ENCODE measurements around the gene GRK2.

GRK2 gene

DNA sequence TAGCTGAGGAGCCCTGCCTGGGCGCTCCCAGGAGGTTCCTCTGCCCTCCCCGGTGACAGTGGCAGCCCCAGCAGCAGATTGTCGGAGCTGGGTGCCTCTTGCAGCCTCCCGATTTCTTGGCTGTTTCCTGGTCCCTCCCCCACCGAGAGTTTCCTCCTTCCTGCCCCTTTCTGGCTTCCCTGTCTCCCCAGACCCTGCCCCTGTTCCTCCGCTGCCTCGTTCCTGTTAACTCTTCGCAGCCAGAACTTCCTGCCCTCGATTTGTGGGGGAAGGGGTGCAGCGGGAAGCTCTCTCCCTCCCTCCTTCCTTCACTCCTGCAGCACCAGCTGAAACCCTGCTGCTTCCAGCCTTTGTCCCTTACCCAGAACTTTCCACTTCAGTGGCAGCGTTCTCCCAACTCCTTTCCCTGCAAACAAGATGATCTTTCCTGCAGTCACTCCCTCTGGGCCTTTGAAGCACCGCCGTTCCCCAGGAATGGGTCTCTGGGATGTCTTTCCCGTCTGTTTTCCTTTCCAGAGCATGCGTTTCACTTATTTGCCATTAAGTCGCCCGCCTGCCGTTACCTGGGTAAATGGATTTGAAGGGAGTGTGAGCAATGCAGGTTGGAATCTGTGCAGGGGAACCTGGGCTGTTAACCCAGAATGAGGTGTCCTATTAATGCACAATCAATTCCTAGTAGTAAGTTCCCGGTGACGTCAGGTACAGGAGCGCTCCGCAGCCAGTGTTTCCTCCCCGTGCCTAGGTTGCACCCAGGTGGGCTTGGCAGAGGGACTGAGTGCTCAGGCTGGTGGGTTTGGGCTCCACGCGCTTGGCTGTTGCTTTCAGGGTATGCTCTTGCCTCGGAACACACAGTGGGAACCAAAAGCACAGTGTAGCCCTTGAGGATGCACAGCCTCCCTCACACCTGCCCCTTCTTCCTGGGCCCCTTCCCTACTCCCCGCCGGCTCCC lies 4.3 kb downstream of the GRK2 start:
- no peak for DNase-seq (ENCODE audit: low read depth)

DNA sequence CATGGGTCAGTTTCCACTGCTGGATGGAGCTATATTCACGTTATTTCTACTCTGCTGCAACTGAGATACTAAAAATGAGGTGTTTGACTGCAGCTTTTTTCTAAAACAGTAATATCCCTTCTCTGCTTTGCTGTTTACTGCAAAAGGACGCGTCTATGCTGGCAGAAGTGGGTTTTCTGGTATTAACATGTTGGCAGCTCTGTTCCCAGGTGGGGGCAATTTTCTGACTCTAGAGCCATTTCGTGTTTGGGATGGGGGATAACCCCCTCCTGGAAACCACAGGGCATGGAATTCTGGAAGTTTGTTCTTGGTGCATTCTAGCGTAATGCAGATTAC lies 4.9 kb downstream of the GRK2 start:
- DNase-seq (ENCODE audit: low read depth): no peak

DNA sequence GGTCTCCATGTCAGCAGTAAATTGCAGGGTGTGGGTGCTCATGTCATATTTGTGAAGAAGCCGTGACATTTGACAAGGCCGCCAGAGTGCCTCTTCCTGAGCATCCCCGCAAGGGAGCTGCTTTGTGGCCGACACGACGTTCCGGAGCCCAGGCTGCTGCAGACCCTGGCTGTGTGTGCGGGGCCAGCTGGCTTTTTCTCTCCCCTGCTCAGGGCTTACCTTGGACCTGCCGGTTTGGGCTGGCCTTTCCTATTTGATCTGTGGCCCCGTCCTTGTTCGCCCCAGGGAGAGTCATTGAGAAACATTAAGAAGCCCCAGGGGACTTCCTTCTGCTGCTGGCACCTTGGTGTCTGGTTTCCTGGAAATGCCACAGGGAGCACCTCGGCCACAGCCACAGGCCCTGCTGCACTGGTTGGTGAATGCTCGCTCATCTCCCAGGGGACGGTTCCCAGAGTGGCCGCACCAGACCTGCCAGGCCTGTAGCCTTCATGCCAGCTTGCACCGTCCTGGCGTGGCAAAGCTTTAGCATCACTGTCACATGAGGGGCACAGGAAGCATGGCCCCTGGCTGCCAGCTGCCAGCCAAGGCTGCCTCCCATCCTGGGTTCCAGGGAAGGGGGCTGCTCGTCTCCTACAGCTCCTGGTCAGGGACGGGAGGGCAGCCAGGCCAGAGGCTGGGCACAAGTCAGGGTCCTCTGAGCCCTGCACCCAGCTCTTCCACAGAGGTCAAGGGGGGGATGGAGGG lies 5.4 kb downstream of the GRK2 start:
- no peak for DNase-seq (ENCODE audit: low read depth)

DNA sequence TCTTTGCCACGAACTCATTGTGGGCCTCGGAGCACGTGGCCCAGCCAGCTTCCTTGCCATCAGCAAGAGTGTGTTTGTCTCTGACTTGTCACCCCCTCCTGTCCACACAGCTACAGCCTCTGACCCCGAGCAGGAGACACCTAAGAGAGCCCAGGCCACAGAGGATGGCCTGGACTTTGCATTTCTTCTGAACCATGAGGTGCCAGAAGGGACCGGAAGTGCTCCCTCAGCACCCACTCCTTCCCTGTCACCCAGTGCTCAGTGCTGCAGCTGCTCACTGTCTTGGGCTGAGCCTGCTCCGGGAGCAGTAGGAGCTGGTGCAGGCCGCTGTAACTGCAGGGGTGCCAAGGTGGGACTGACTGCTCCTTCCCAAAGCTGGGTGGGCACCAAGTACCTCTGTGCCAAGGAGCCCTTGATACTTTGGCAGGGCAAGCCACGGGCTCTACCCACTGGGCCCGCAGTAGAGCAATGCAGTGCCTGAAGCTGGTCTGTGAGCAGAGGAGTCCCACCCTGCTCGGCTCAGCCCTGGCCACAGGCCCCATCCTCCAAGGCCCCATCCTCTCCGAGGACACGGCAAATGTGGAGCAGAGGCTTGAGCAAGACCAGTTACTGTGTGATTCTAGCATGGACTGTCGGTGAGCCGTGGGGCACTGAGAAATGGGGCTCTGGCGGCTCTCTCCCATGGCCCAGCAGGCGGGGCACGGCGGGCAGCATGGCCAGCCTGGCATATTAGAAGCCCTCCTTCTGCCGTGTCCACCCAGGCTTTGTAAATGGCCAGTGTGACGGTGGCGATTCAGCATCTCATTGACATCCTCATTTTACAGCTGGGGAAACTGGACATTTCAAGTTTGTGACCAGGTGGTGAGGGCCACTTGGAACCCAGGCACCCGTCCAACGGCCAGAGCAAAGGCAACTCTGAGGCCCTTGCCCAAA lies 6.3 kb downstream of the GRK2 start:
- DNase-seq (ENCODE audit: low read depth): no peak

DNA sequence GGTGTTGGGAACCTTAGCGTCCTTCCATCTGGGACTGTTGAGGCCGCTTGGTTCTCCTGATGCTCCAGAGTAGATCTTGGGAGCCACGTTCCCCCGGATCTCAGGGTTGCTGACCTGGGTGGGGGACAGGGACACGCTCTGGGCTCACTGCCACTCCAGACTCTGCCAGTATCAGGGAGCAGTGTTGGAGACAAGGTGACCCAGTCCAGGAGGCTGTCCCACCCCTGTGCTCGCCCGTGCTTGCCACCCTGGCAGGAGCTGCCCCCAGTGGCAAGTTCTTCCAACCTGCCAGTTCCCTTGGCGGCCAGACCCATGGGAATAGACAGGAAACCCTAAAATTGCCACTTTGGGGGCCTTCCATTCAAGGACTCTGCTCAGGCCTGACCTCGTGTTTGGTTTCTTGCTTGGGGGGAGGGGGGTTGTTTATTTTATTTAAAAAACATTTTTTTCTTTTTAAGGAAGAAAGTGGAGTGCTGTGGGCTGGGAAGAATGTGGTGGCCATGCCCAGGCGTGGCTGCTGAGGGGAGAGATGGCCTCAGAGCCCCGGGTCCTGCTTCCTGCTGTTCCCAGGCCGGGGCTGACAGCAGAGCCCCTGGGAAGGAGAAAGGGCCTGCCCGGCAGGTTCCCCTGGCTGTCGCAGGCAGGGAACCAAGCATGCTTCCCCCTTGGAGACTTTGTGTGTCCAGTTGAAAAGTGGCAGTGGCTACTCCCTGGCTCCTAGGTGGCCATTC lies 7.2 kb downstream of the GRK2 start:
- DNase-seq (ENCODE audit: low read depth): no peak

DNA sequence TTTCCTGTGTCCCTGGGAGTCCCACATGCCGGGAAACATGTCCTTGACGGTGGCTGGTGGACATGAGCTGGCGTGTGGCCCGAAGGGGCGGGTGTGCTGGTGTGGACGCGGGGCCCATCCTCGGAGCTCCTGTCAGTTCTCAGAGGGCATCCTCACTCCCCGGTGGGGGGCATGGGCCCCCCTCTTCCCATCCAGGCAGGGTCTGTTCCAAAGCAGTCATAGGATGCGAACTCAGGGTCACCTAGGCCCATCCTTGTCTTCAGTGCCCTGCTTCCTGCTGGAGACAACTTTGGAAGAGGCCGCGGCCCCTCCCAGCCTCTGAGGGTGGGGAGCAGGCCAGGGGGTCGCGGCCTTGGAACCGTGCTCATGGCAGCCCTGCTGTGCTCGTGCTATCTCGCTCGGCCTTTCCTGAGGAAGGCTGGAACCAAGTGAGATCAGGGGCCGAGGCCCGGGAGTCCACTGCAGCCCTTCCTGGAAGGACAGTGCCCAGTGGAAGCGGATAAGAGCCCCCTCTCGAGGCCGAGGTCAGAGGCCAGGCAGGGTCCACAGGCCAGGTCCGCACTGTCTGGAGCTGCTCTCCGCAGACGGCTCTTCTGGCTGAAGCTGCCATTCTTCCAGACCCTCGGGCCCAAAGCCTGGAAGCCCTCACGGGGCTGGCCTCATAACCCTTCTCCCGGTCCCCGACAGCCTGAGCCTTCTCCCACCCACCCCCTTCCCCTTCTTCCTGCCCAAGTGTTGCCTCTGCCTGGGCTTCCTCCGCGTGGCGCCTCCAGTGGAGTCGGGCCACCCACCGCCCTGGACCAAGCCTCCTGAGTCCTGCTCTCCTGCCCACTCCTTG lies 8.7 kb downstream of the GRK2 start:
- DNase-seq (ENCODE audit: low read depth): no peak

DNA sequence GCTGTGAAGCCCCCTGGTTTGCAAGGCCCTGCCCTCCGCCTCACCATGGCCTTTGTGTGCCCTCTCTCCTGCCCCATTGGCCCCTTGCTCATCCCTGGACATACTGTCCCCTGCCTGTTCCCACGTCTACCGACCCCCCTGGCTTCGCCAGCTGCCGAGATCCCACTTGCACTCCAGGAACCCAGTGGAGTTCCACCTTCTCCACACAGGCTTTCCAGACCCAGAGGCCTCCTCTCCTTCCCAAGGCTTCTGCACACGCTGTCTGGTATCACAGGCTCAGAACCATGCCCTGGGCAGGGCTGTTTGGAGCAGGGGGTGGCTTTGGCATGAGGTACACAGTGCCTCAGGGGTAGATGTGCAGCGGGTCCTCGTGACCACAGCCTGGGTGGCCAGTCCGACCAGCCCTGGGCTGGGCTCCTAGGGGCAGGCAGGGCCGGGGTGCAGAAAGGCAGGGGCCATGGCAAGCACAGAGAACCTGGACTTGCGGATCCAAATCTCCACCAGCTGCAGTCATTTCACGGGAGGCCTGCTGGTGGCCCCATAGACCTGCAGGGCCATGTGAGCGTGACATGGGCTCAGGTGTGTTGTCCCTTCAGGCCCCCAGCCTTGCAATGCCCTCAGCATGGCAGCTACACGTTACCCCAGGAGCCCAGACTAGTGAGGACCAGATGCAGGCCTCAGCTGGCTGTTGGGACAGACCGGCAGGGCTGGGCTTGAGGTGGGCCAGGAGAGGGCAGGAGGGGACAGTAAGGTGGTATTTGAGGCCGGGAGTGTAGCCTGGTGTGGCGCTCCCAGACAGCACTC lies 9.5 kb downstream of the GRK2 start:
- no peak for DNase-seq (ENCODE audit: low read depth)

DNA sequence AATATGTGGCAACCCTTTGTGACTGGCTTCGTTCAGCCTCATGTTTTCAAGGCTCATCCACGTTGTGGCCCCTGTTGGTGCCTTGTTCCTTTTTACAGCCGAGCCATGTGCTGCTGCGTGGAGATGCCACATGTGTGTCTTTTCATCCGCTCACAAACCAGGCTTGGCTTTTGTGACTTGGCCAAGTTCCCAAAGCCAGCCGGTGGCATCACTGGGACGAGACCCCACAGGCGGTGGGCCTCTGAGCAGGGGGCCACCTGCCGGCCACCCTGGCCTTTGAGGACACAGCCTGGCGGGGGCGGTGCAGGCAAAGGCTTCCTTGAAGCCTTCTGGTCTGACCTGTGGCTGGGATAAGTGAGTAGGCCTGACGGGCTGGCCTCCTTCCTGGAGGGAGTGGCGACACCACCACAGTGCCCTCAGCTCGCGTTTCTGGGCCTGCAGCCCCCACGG lies 10.5 kb downstream of the GRK2 start:
- DNase-seq (ENCODE audit: low read depth): no peak

DNA sequence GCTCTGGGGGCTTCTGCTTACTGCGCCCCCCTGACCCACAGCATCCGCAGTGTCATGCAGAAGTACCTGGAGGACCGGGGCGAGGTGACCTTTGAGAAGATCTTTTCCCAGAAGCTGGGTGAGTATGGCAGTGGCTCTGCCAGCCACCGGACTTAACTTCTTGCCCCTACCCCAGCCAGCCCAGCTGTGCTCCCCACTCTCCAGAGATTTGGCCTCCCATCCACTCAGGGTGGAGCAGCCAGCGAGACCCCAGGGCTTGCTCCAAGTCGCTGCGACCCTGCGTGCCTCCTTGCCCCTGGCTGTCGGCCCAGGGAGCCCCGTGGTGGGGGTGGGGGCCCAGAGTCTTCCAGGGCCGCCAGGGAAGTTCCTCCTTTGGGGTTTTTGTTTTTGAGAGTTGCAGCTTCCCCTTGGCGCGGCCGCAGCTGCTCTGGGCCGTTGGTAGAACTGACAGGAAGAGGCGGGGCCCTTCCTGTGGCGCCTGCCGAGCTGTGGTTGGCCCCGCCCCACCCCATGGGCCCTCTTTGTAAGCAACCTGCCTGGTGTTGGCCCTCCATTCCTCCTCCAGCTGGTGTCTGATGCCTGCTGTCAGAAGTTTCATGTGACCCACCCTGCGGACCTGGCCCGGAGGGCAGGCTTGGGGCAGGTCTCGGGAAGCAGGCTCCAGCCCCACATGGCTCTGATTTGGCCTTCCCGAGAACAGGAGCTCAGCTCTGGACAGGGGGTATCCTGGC lies 11.1 kb downstream of the GRK2 start:
- peak; percentile 65 for DNase-seq (ENCODE audit: low read depth)

DNA sequence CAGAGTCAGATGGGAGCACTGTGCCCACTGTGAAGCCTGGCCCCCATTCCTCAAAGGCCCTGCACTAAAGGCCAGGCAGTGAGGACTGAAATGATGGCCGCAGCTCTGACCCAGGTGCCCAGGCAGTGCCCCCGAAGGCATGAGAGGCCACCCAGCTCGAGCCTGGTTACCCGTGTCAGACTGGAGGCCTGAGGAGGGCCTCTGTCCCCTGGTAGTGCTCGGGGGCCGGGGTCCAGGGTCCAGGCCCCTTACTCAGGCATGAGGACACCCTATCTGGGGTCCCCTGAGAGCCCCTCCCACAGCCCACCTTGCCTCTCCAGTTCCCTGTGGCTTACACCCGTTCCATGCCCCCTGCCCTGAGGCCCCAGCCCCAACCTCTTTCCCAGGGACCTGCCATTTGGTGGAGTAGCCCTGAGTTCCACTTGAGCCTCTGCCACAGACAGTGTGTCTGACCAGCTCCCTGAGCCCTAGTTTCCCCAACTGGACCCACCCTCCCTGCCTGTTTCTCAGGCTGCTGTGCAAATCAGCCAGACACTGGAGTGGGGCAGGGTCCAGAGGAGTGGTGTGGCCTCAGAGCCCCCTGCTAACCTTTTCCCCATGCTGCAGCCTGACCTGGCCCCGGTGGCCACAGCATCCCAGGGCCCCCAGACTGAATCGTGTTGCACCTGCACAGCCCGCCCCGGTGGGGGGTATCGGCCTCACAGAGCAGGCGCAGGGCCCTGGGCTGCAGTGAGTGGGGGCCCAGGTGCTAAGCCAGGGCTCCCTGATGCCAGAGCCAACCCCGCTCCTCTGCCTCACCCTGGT lies 12.1 kb downstream of the GRK2 start:
- DNase-seq (ENCODE audit: low read depth): no peak

DNA sequence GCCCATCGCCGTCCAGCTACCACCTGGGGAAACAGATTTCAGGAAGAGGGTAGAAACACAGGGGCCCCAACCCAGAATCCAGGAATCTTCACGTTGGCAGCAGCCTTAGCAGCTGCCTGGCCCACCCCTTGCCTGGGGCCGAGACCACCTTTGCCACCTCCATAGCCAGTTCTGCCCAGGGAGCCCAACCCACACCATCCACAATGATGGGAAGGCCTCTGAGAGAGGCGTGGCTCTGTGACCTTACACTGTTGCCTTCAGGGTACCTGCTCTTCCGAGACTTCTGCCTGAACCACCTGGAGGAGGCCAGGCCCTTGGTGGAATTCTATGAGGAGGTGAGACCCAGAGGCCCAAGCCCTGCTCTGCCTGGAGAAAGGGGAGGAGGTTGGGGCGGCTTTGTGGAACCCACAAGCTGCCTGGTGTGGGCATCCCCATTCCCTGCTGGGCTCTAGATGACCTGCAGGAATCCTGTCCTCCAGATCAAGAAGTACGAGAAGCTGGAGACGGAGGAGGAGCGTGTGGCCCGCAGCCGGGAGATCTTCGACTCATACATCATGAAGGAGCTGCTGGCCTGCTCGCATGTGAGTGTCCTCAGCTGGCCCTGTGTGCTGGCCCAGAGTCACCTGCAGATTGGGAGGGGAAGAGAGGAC lies 12.8 kb downstream of the GRK2 start:
- DNase-seq (ENCODE audit: low read depth): no peak

DNA sequence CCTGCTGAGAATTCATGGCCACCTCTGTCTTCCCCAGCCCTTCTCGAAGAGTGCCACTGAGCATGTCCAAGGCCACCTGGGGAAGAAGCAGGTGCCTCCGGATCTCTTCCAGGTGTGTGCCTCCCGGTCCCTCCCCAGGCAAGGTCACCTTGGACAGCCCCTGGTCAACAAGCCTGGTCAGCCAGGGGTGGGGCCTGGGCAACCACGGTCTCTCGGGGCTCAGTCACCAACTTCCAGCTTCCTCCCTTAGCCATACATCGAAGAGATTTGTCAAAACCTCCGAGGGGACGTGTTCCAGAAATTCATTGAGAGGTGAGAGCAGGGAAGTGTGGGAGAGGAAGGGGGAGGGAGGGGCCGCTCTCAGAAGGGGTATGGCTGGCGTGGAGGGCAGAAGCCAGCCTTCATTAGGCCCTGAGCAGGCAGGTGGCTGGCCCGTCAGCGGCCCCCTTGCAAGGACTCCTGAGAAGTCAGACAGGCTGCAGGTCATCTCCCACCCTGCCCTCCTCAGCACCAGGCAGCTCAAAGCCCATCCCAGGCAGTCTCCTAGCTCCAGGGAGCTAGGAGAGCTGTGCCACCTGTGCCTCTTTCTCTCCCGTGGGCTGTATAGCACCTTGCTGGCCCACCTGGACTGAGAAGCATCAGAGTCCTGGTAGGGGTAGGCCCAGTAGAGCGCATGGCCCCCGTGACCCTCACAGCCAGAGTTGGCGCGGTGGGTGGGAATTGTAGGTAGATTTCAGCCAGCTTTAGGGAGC lies 13.5 kb downstream of the GRK2 start:
- DNase-seq (ENCODE audit: low read depth): no peak

DNA sequence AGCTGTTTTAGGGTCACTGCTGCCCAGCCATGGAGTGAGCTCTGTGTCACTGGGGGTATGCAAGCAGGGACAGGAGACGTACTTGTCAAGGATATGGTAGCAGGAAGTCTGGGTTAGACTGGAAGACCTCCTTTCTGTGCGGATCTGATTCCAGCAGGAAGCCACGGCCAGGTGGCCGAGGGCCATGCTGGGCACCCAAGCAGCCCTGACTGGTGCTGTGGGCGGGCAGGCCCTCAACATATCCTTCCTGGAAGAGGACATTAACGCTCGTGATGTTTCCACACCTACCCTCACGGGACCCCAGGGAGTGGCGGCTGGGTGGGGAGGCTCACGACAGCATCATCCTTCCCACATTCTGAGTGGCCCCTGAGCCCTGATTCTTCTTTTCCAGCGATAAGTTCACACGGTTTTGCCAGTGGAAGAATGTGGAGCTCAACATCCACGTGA lies 14.1 kb downstream of the GRK2 start:
- no peak for DNase-seq (ENCODE audit: low read depth)

DNA sequence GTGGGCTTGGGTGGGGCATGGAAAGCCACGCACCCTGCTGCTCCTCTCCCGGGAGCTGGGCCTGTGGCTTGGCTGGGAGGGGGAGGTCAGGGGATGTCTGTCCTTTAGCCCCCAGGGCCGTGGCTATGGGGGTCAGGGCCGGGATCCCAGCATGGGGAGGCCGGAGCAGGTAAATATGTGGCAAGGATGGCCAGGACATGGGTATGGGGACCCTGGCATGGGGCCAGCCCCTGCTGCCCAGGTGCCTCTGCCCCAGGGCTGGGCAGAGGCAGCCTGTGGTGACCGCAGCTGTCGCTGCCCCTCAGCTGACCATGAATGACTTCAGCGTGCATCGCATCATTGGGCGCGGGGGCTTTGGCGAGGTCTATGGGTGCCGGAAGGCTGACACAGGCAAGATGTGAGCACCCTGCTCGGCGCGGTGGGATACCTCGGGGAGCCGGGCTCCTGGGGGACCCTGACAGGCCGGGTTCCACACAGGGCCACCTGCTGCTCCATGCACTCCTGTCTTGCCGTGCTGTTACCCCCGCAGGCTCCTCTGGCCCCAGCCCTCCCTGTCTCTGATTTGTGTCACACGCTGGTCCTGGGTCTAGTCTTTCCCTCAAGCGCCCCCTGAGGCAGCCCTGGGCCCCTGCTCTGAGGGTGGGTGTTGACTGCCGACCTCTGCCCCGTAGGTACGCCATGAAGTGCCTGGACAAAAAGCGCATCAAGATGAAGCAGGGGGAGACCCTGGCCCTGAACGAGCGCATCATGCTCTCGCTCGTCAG lies 14.7 kb downstream of the GRK2 start:
- DNase-seq (ENCODE audit: low read depth): no peak

DNA sequence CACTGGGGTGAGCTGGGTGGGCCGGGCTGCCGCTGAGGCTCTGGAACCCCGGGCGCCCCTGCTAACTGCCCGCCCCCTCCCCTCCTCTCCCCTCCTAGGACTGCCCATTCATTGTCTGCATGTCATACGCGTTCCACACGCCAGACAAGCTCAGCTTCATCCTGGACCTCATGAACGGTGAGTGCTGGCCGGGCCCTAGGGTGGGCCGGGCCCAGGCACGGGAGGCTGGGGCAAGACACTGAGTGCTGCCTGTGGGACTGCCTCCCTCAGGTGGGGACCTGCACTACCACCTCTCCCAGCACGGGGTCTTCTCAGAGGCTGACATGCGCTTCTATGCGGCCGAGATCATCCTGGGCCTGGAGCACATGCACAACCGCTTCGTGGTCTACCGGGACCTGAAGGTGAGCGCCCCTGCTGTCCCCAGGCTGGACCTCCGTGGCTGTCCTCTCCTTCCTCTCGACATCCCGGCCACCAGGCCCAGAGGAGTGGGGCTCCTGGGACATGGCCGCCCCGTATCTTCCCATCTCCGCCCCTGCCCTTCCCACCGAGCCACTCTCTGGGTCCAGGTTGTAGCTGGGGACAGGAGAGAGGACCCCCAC lies 15.4 kb downstream of the GRK2 start:
- no peak for DNase-seq (ENCODE audit: low read depth)
